Measurements from ENCODE around the gene EVL.
A peak's percentile ranks its signal among the peaks of the same experiment; 100 is the strongest.
"Not testable (repeated sequence)": the region's sequence is repeated elsewhere in the genome, so short reads cannot be mapped to it uniquely, and the experiment has no call there.

Gene EVL

DNA sequence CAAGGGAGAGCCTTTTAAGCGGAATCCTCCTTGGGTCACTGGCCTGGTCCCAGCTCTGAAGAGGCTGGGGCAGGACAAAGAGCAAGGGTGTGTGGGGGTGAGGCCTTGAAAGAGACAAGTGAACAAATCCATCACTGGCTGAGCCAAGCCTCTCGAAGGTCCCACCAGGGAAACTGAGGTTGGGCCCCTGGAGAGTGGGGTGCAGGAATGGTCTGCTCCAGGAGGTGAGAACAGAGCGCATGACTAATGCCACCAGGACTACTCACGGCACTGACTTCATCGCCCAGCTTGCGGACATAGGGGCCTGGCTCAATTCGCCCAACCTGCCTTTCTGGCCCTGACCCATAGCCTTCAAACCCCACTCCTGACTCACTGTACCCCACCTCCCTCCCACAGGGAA is 113.5 kb downstream of the EVL start:
- no peak overlapping the region for H3K4me3 ChIP-seq (ENCODE audit: low read length)
- no peak overlapping the region for H3K9ac ChIP-seq (ENCODE audit: low read length)
- no peaks in the 10 kb centered on the region for H3K4me1 ChIP-seq (ENCODE audit: control insufficient read depth, low read depth, low read length)
- H3K9me3 ChIP-seq (ENCODE audit: control insufficient read depth, low read depth, low read length): no peaks in the 10 kb centered on the region
- H3K36me3 ChIP-seq (ENCODE audit: control insufficient read depth, low read depth, low read length): no peaks in the 10 kb centered on the region
- H3K27ac ChIP-seq (ENCODE audit: low read length): no peak overlapping the region
- H3K27me3 ChIP-seq (ENCODE audit: control insufficient read depth, insufficient read depth, low read length): no peaks in the 10 kb centered on the region

DNA sequence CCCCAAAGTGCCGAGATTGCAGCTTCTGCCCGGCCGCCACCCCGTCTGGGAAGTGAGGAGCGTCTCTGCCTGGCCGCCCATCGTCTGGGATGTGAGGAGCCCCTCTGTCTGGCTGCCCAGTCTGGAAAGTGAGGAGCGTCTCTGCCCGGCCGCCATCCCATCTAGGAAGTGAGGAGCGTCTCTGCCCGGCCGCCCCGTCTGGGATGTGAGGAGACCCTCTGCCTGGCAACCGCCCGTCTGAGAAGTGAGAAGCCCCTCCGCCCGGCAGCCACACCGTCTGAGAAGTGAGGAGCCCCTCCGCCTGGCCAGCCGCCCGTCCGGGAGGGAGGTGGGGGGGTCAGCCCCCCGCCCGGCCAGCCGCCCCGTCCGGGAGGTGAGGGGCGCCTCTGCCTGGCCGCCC is 115.4 kb downstream of the EVL start:
- not testable (repeated sequence) for H3K9me3 ChIP-seq (ENCODE audit: control insufficient read depth, low read depth, low read length); H3K4me3 ChIP-seq (ENCODE audit: low read length); H3K36me3 ChIP-seq (ENCODE audit: control insufficient read depth, low read depth, low read length); H3K27me3 ChIP-seq (ENCODE audit: control insufficient read depth, insufficient read depth, low read length); H3K9ac ChIP-seq (ENCODE audit: low read length); H3K27ac ChIP-seq (ENCODE audit: low read length); H3K4me1 ChIP-seq (ENCODE audit: control insufficient read depth, low read depth, low read length)

- H3K4me1 ChIP-seq (ENCODE audit: control insufficient read depth, low read depth, low read length); H3K27ac ChIP-seq (ENCODE audit: low read length); H3K9ac ChIP-seq (ENCODE audit: low read length); H3K36me3 ChIP-seq (ENCODE audit: control insufficient read depth, low read depth, low read length); H3K4me3 ChIP-seq (ENCODE audit: low read length); H3K27me3 ChIP-seq (ENCODE audit: control insufficient read depth, insufficient read depth, low read length); H3K9me3 ChIP-seq (ENCODE audit: control insufficient read depth, low read depth, low read length): not testable (repeated sequence)
These were observed 116.8 kb downstream of the EVL start for GRCh38 chr14:100181876-100182551.

GRCh38 chr14:100187247-100187833 is 122.1 kb downstream of the EVL start:
- no peak overlapping the region for H3K9ac ChIP-seq (ENCODE audit: low read length)
- no peak overlapping the region for H3K27ac ChIP-seq (ENCODE audit: low read length)
- peaks cover 2% of the 10 kb centered on the region for H3K4me1 ChIP-seq (ENCODE audit: control insufficient read depth, low read depth, low read length)
- H3K36me3 ChIP-seq (ENCODE audit: control insufficient read depth, low read depth, low read length): no peaks in the 10 kb centered on the region
- no peaks in the 10 kb centered on the region for H3K27me3 ChIP-seq (ENCODE audit: control insufficient read depth, insufficient read depth, low read length)
- no peaks in the 10 kb centered on the region for H3K9me3 ChIP-seq (ENCODE audit: control insufficient read depth, low read depth, low read length)
- H3K4me3 ChIP-seq (ENCODE audit: low read length): no peak overlapping the region

GRCh38 chr14:100188392-100189030 is 123.3 kb downstream of the EVL start:
- peaks cover 8% of the 10 kb centered on the region for H3K4me1 ChIP-seq (ENCODE audit: control insufficient read depth, low read depth, low read length)
- no peak overlapping the region for H3K27ac ChIP-seq (ENCODE audit: low read length)
- no peak overlapping the region for H3K4me3 ChIP-seq (ENCODE audit: low read length)
- H3K36me3 ChIP-seq (ENCODE audit: control insufficient read depth, low read depth, low read length): no peaks in the 10 kb centered on the region
- no peaks in the 10 kb centered on the region for H3K27me3 ChIP-seq (ENCODE audit: control insufficient read depth, insufficient read depth, low read length)
- H3K9me3 ChIP-seq (ENCODE audit: control insufficient read depth, low read depth, low read length): no peaks in the 10 kb centered on the region
- no peak overlapping the region for H3K9ac ChIP-seq (ENCODE audit: low read length)

DNA sequence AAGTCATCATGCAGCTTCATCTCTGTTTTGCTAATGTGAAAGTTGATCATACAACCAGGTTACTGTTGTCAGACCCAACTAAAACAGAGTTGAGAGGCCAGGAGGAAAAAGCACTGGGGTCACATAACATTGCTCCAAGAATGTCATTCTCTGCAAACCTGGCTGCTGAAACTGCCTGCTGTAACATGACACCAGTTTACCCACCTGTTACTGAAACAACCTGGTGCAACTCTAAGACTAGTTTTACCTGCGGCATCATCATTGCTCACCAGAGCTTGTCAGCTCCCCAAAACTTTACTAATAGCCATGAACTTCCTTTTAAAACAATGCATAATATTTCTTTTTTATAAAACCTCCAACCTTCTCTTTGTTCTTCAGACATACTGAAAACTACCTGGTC is 124.9 kb downstream of the EVL start:
- no peak overlapping the region for H3K27ac ChIP-seq (ENCODE audit: low read length)
- H3K4me1 ChIP-seq (ENCODE audit: control insufficient read depth, low read depth, low read length): peaks cover 8% of the 10 kb centered on the region

DNA sequence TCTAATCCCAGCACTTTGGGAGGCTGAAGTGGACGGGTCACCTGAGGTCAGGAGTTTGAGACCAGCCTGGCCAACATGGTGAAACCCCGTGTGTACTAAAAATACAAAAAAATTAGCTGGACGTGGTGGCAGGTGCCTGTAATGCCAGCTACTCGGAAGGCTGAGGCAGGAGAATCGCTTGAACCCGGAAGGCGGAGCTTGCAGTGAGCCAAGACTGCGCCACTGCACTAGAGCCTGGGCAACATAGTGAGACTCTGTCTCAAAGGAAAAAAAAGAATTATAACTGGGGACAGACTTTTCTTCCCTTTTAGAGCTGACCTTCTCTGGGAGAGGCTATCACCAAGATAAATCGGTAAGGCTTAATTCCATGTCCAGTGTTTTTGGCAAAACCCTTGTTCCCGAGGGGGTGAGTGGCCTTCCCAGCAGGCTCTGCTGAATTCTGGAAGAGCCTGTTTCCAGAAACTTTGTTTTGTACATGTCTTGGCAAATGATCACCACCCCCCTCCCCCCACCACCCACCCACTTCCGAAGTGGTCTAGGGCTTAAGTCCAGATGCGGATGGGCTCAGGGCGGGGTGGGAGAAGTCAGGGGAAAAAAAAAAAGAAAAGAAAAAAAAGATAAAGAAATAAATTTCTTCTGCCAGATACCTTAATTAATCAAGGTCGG is 126.5 kb downstream of the EVL start:
- Histone ChIP-seq H3K9ac (ENCODE audit: low read length) (no peak overlapping the region), H3K4me3 (ENCODE audit: low read length) (no peak overlapping the region), H3K4me1 (ENCODE audit: control insufficient read depth, low read depth, low read length) (peaks cover 8% of the 10 kb centered on the region), H3K27ac (ENCODE audit: low read length) (no peak overlapping the region), H3K9me3 (ENCODE audit: control insufficient read depth, low read depth, low read length) (no peaks in the 10 kb centered on the region), H3K36me3 (ENCODE audit: control insufficient read depth, low read depth, low read length) (no peaks in the 10 kb centered on the region), H3K27me3 (ENCODE audit: control insufficient read depth, insufficient read depth, low read length) (no peaks in the 10 kb centered on the region)

More for the DNA sequence above, 124.9 kb downstream of the EVL start:
- Histone ChIP-seq H3K4me3 (ENCODE audit: low read length) (no peak overlapping the region), H3K9ac (ENCODE audit: low read length) (no peak overlapping the region), H3K36me3 (ENCODE audit: control insufficient read depth, low read depth, low read length) (no peaks in the 10 kb centered on the region), H3K9me3 (ENCODE audit: control insufficient read depth, low read depth, low read length) (no peaks in the 10 kb centered on the region), H3K27me3 (ENCODE audit: control insufficient read depth, insufficient read depth, low read length) (no peaks in the 10 kb centered on the region)

- H3K4me1 ChIP-seq (ENCODE audit: control insufficient read depth, low read depth, low read length): peaks cover 8% of the 10 kb centered on the region
- no peaks in the 10 kb centered on the region for H3K36me3 ChIP-seq (ENCODE audit: control insufficient read depth, low read depth, low read length)
- H3K9ac ChIP-seq (ENCODE audit: low read length): peak overlapping the region; percentile 34
- no peaks in the 10 kb centered on the region for H3K27me3 ChIP-seq (ENCODE audit: control insufficient read depth, insufficient read depth, low read length)
- peak overlapping the region; percentile 40 for H3K4me3 ChIP-seq (ENCODE audit: low read length)
- no peaks in the 10 kb centered on the region for H3K9me3 ChIP-seq (ENCODE audit: control insufficient read depth, low read depth, low read length)
- H3K27ac ChIP-seq (ENCODE audit: low read length): no peak overlapping the region
These were observed 127.0 kb downstream of the EVL start for GRCh38 chr14:100192250-100192671.

GRCh38 chr14:100192672-100193416 is 127.6 kb downstream of the EVL start:
- no peaks in the 10 kb centered on the region for H3K9me3 ChIP-seq (ENCODE audit: control insufficient read depth, low read depth, low read length)
- H3K4me1 ChIP-seq (ENCODE audit: control insufficient read depth, low read depth, low read length): peaks cover 8% of the 10 kb centered on the region
- H3K36me3 ChIP-seq (ENCODE audit: control insufficient read depth, low read depth, low read length): no peaks in the 10 kb centered on the region
- H3K27ac ChIP-seq (ENCODE audit: low read length): no peak overlapping the region
- H3K4me3 ChIP-seq (ENCODE audit: low read length): peak overlapping the region; percentile 40
- H3K9ac ChIP-seq (ENCODE audit: low read length): peak overlapping the region; percentile 34
- no peaks in the 10 kb centered on the region for H3K27me3 ChIP-seq (ENCODE audit: control insufficient read depth, insufficient read depth, low read length)
